Pancreas (tissue), 10 donors: ENCODE measurements around the gene KMT5B. TPM values are rescaled to one million over a fixed set of nuclear protein-coding genes. Genes with fewer than 3 reads are reported as not detected.

ENCODE experiments used
- ATAC-seq, 4 donors: fragments of 200-7000 bp; cut with Tn5 transposase; one replicate each; pipeline versions ENCODE4 v1.8.0 to v1.9.1; 2020; ENCODE audit warnings: mild to moderate bottlenecking in 4 of 4, moderate library complexity in 4 of 4
- DNase-seq, 6 donors: peaks; one replicate each; pipeline ENCODE4 v3.0.0-alpha.2; 2020
- FAIRE-seq: peaks from 2 replicates; lab custom pipeline; 2012; peaks lifted over from hg19 to GRCh38; lab: Jason Lieb, UNC
- H3K27ac ChIP-seq, 4 donors: fragments of 200-600 bp; sonication (generic); 1 replicate in 3 of 4; 2 replicates in 1 of 4; pipeline versions ENCODE4 v1.5.0 to v1.8.0; 2020
- H3K27me3 ChIP-seq, 4 donors: fragments of 200-600 bp; one replicate each; pipeline ENCODE4 v1.8.0; 2021
- H3K36me3 ChIP-seq, 3 donors: fragments of 200-600 bp; sonication (generic) in 1 of 3; one replicate each; pipeline versions ENCODE4 v1.5.0 to v1.8.0; 2020 to 2021
- H3K4me1 ChIP-seq, 3 donors: fragments of 200-600 bp; one replicate each; pipeline ENCODE4 v1.8.0; 2021
- H3K4me3 ChIP-seq, 4 donors: fragments of 200-600 bp; sonication (generic) in 2 of 4; one replicate each; pipeline versions ENCODE4 v1.5.0 to v1.8.0; 2020 to 2021
- H3K9me3 ChIP-seq, 4 donors: fragments of 200-600 bp; one replicate each; pipeline ENCODE4 v1.8.0; 2021
- CTCF ChIP-seq, 4 donors: fragments of 200-600 bp; sonication (generic) in 3 of 4; IDR thresholded peaks; one replicate each; pipeline versions ENCODE4 v1.5.0 to v1.8.0; 2021; ENCODE audit warnings: antibody characterized with exemption in 4 of 4
- WGBS, 2 donors: extraction: QIAGEN DNeasy Blood & Tissue Kit; methylation state at CpG; one replicate each; pipeline ENCODE4 v1.1.7; 2013; 5-methylcytosine and 5-hydroxymethylcytosine counted together
- intact Hi-C, 3 donors: fragments of 100-400 bp; cut with DNase I; formaldehyde crosslinking; loops; one replicate each; pipeline versions ENCODE4 v1.11.1 to v1.14.2; 2022
- polyA plus RNA-seq, 2 donors: library from polyadenylated mRNA; stranded (reverse); fragments of 200-250 nt; gene quantifications; one replicate each; pipeline ENCODE4 v1.2.3, GENCODE V29; 2013
- total RNA-seq, 6 donors: library from RNA; stranded (reverse); fragmentation: NEBNext Ultra II Directional in 4 of 6; extraction: Animal tissue kit (Norgen Biotek cat#: 25700) in 4 of 6; gene quantifications; one replicate each; pipeline versions ENCODE4 v1.2.1 to v1.2.4, GENCODE V29; 2021 to 2023
- donor health status: healthy with polysubstance abuse.
- donor health status: DM: no; HTN: no; CAD: no; lungs with moderate emphysema.
- donor health status: DM: no; HTN: no; CAD: no.
- donor health status: control.
- donor health status: control.
- donor health status: Bipolar disorder and iron deficiency.
- donor health status: DM: yes; HTN: yes; CAD: no.
- donor health status: DM: no; HTN: no; CAD: no.
- donor health status: DM: no; HTN: no; CAD: no.
- donor health status: DM: yes; HTN: yes; CAD: no.

Gene KMT5B
- total RNA-seq, result 10 to 100 TPM; 21.7 to 30.8 (median 23.2) TPM
- polyA plus RNA-seq, result 10 to 100 TPM; 12.8 to 19.3 TPM

GRCh38 chr11:68213135-68213515 lies at the start of gene KMT5B:
TSS of gene KMT5B (minus strand) at chr11:68213296. CDS start at chr11:68190076, 23,220 bp downstream.
- ATAC-seq, result no peak
- Histone ChIP-seq H3K36me3 (no peaks in the 10 kb centered on the region), H3K4me1 (peaks cover 6 to 19% (median 9%) of the 10 kb centered on the region in 3 donors), H3K4me3 (peak within 1 kb of the TSS; percentile 67 to 77 (median 70)), H3K27ac (peak within 1 kb of the TSS; percentile 92 to 99 (median 98)), H3K9me3 (no peaks in the 10 kb centered on the region), H3K27me3 (no peaks in the 10 kb centered on the region)
- intact Hi-C loops, result no loop called here
- DNase-seq, result peak; percentile 49 to 80 (median 62)
- 1 to 2% methylated on average over 26 to 59 of the region's 60 CpGs for WGBS, 2 donors
- FAIRE-seq, result no peak
- TF ChIP-seq CTCF (IDR thresholded peaks at IDR 0.05), result no peak

- intact Hi-C loops, result loop anchor here in 1 of 3 donors (10.0 kb wide), 1 partner anchor 172 kb away; no protein-coding TSS in a partner anchor
- TF ChIP-seq CTCF (IDR thresholded peaks at IDR 0.05), result no peak
- Histone ChIP-seq H3K27me3 (no peaks in the 10 kb centered on the region), H3K27ac (no peak overlapping the region), H3K9me3 (no peaks in the 10 kb centered on the region), H3K36me3 (peaks cover 0 to 43% (median 6%) of the 10 kb centered on the region in 3 donors), H3K4me1 (no peaks in the 10 kb centered on the region), H3K4me3 (no peak overlapping the region)
- DNase-seq, result no peak
- 91 to 93% methylated on average over 8 of the region's 8 CpGs for WGBS, 2 donors
- FAIRE-seq, result no peak
- no peak for ATAC-seq
Observed at GRCh38 chr11:68262544-68262827, 49.4 kb upstream of the KMT5B start.

GRCh38 chr11:68261749-68262543 lies 48.9 kb upstream of the KMT5B start:
- no peak for TF ChIP-seq CTCF (IDR thresholded peaks at IDR 0.05)
- DNase-seq, result peak in 1 of 6 donors; percentile 55
- 92 to 93% methylated on average over 24 of the region's 24 CpGs for WGBS, 2 donors
- ATAC-seq, result no peak
- no peaks in the 10 kb centered on the region for H3K9me3 ChIP-seq
- H3K27ac ChIP-seq, result no peak overlapping the region
- H3K4me1 ChIP-seq, result no peaks in the 10 kb centered on the region
- H3K36me3 ChIP-seq, result peaks cover 0 to 37% (median 4%) of the 10 kb centered on the region in 3 donors
- no peak for FAIRE-seq
- intact Hi-C loops, result loop anchor here in 1 of 3 donors (10.0 kb wide), 1 partner anchor 173 kb away; no protein-coding TSS in a partner anchor
- no peak overlapping the region for H3K4me3 ChIP-seq
- no peaks in the 10 kb centered on the region for H3K27me3 ChIP-seq

- FAIRE-seq, result no peak
- no peak for DNase-seq
- no peak overlapping the region for H3K27ac ChIP-seq
- ATAC-seq, result no peak
- H3K27me3 ChIP-seq, result no peaks in the 10 kb centered on the region
- no peaks in the 10 kb centered on the region for H3K9me3 ChIP-seq
- WGBS, 2 donors, result 89 to 91% methylated on average over 15 of the region's 15 CpGs
- TF ChIP-seq CTCF (IDR thresholded peaks at IDR 0.05), result no peak
- H3K4me1 ChIP-seq, result no peaks in the 10 kb centered on the region
- no peak overlapping the region for H3K4me3 ChIP-seq
- peaks cover 0 to 33% (median 4%) of the 10 kb centered on the region in 3 donors for H3K36me3 ChIP-seq
- intact Hi-C loops, result loop anchor here in 1 of 3 donors (10.0 kb wide), 1 partner anchor 174 kb away; no protein-coding TSS in a partner anchor
Observed at GRCh38 chr11:68261006-68261405, 47.9 kb upstream of the KMT5B start.

- WGBS, 2 donors, result 95 to 98% methylated on average over 6 of the region's 6 CpGs
Observed at GRCh38 chr11:68260484-68260883, 47.4 kb upstream of the KMT5B start.

More at GRCh38 chr11:68260484-68260883, 47.4 kb upstream of the KMT5B start:
- Histone ChIP-seq H3K4me3 (no peak overlapping the region), H3K4me1 (no peaks in the 10 kb centered on the region), H3K27me3 (no peaks in the 10 kb centered on the region), H3K9me3 (no peaks in the 10 kb centered on the region), H3K27ac (no peak overlapping the region), H3K36me3 (peaks cover 0 to 30% (median 4%) of the 10 kb centered on the region in 3 donors)
- no peak for DNase-seq
- no peak for FAIRE-seq
- TF ChIP-seq CTCF (IDR thresholded peaks at IDR 0.05), result no peak
- intact Hi-C loops, result loop anchor here in 1 of 3 donors (10.0 kb wide), 1 partner anchor 174 kb away; no protein-coding TSS in a partner anchor
- no peak for ATAC-seq
